ENCODE results near the gene EPOP. TPM values are rescaled to one million over a fixed set of nuclear protein-coding genes. Genes with fewer than 3 reads are reported as not detected.

EPOP gene
- total RNA-seq, 1 experiment from 2014 or later = 12.3 TPM

DNA sequence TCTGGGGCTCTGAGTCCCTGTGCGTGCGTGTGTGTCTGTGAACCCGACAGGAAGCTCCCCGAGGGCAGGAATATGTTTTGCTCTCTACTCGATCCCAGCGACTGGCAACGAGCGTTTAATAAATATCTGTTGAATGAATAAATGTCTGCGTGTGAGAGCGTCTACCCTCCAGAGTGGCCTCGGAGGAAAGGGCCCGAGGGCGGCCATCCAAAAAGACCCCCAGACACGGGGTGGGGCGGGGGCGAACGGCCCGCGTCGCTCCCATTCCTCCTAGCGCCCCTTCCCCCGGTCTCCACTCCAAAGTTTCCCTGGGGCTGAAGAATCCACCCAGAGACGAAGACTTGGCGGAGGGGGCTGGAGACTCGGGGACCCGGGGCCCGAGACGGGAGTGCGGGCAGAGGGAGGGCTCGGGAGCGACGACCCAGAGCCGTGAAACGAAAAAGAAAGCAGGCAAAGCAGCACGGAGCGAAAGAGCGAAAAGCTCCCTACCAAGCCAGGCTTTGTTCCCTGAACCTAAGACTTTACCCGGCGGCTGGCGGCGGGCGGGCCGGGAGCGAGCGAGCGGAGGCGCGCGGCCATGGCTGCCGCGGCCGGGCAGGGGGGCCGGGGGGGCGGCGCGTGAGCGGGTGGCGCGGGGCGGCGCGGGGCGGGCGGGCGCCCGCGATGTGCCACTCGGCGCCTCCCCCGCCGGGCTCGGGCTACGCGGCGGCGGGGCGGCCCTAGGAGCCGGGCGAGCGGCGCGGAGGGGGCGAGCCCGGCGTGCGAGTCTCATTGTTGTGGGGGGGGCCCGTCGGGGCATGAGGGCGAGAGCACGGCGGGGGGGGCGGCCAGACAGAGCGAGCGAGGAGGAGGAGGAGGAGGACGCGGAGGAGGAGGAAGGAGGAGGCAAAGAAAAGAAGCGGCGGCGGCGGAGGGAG lies 30.1 kb upstream of the EPOP start, which contains the start of gene MLLT6:
TSS of gene MLLT6 (plus strand) at position 668 of the 917 bp plus-strand sequence. CDS start 360 bp downstream, outside the sequence.
- Mint-ChIP-seq H3K4me1 (peaks cover 53% of the 10 kb centered on the region), H3K36me3 (0 out of 2 replicates have a peak, but pooled peaks cover 3% of the 10 kb centered on the region), H3K27ac (peak within 1 kb of the TSS; percentile 83), H3K4me3 (peak within 1 kb of the TSS; percentile 88), H3K27me3 (ENCODE audit: low read depth) (peaks cover 89% of the 10 kb centered on the region), H3K9me3 (no peaks in the 10 kb centered on the region)
- CTCF ChIA-PET = interaction anchor here (0.7 to 4.9 kb wide), 9 partner anchors 14 to 281 kb away, joined by 3 to 28 read pairs (median 5); no protein-coding TSS in a partner anchor
- 0 out of 2 replicates have a peak, but pooled peaks have one; percentile 4 for TF ChIP-seq TCF7 (CRISPR knock-in tag; IDR thresholded peaks at IDR 0.05; ENCODE audit: low read depth)
- TF ChIP-seq PRDM15 (CRISPR knock-in tag; IDR thresholded peaks at IDR 0.05) = peak; percentile 43; the same call in 1 of the 2 replicates
- no peak for TF ChIP-seq ESRRA (CRISPR knock-in tag; IDR thresholded peaks at IDR 0.05; ENCODE audit: borderline replicate concordance)
- DNase-seq (ENCODE audit: low spot score) = peak; percentile 79
- POLR2A ChIA-PET = interaction anchor here (1.1 to 4.2 kb wide), 4 partner anchors 11 to 253 kb away, joined by 3 to 15 read pairs (median 6); no protein-coding TSS in a partner anchor
- ATAC-seq = peak; percentile 19

GRCh38 chr17:38703742-38704605 lies 29.2 kb upstream of the EPOP start:
- 0 out of 2 replicates have a peak, but pooled peaks cover 3% of the 10 kb centered on the region for H3K36me3 Mint-ChIP-seq
- peak overlapping the region; percentile 86 for H3K27ac Mint-ChIP-seq
- no peaks in the 10 kb centered on the region for H3K9me3 Mint-ChIP-seq
- peak; percentile 63 for ATAC-seq
- H3K4me1 Mint-ChIP-seq = peaks cover 54% of the 10 kb centered on the region
- H3K4me3 Mint-ChIP-seq = peak overlapping the region; percentile 88
- peak; percentile 98 for DNase-seq (ENCODE audit: low spot score)
- POLR2A ChIA-PET = interaction anchor here (1.1 to 4.2 kb wide), 3 partner anchors 12 to 252 kb away, joined by 5 to 15 read pairs (median 6); no protein-coding TSS in a partner anchor
- CTCF ChIA-PET = interaction anchor here (1.0 to 4.9 kb wide), 7 partner anchors 15 to 280 kb away, joined by 3 to 28 read pairs (median 4); no protein-coding TSS in a partner anchor
- peaks cover 89% of the 10 kb centered on the region for H3K27me3 Mint-ChIP-seq (ENCODE audit: low read depth)
- TF ChIP-seq ZNF396 (CRISPR knock-in tag; IDR thresholded peaks at IDR 0.05; ENCODE audit: borderline replicate concordance) (no peak), ELF4 (CRISPR knock-in tag; IDR thresholded peaks at IDR 0.05; ENCODE audit: low read depth) (no peak), MYBL2 (CRISPR knock-in tag; IDR thresholded peaks at IDR 0.05) (no peak), CDX4 (CRISPR knock-in tag; IDR thresholded peaks at IDR 0.05; ENCODE audit: borderline replicate concordance) (no peak), E2F4 (CRISPR knock-in tag; IDR thresholded peaks at IDR 0.05; ENCODE audit: borderline replicate concordance, low read depth) (no peak), ZNF219 (CRISPR knock-in tag; IDR thresholded peaks at IDR 0.05; ENCODE audit: borderline replicate concordance) (no peak), SMAD4 (CRISPR knock-in tag; IDR thresholded peaks at IDR 0.05) (no peak), GRHL2 (CRISPR knock-in tag; IDR thresholded peaks at IDR 0.05; ENCODE audit: insufficient replicate concordance, severe bottlenecking) (no peak), ATF1 (CRISPR knock-in tag; IDR thresholded peaks at IDR 0.05) (no peak), NFYB (CRISPR knock-in tag; conservative IDR thresholded peaks at IDR 0.05; ENCODE audit: low read depth) (no peak), NFE2L1 (CRISPR knock-in tag; IDR thresholded peaks at IDR 0.05) (no peak), ZNF425 (CRISPR knock-in tag; conservative IDR thresholded peaks at IDR 0.05) (no peak), HMGA2 (CRISPR knock-in tag; IDR thresholded peaks at IDR 0.05) (no peak), SP1 (CRISPR knock-in tag; conservative IDR thresholded peaks at IDR 0.05) (peak; percentile 46; the same call in 1 of the 2 replicates), SOX15 (CRISPR knock-in tag; IDR thresholded peaks at IDR 0.05) (no peak), RELA (CRISPR knock-in tag; IDR thresholded peaks at IDR 0.05; ENCODE audit: borderline replicate concordance) (no peak)
- TF ChIP-seq, protein P1, sequence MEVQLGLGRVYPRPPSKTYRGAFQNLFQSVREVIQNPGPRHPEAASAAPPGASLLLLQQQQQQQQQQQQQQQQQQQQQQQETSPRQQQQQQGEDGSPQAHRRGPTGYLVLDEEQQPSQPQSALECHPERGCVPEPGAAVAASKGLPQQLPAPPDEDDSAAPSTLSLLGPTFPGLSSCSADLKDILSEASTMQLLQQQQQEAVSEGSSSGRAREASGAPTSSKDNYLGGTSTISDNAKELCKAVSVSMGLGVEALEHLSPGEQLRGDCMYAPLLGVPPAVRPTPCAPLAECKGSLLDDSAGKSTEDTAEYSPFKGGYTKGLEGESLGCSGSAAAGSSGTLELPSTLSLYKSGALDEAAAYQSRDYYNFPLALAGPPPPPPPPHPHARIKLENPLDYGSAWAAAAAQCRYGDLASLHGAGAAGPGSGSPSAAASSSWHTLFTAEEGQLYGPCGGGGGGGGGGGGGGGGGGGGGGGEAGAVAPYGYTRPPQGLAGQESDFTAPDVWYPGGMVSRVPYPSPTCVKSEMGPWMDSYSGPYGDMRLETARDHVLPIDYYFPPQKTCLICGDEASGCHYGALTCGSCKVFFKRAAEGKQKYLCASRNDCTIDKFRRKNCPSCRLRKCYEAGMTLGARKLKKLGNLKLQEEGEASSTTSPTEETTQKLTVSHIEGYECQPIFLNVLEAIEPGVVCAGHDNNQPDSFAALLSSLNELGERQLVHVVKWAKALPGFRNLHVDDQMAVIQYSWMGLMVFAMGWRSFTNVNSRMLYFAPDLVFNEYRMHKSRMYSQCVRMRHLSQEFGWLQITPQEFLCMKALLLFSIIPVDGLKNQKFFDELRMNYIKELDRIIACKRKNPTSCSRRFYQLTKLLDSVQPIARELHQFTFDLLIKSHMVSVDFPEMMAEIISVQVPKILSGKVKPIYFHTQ (CRISPR knock-in tag; IDR thresholded peaks at IDR 0.05) = no peak
